IPS-18a (cell line): Measurements from ENCODE around the gene TRPV3.

ENCODE experiments used
- H3K27ac ChIP-seq: one replicate; pipeline ENCODE4 v1.5.1; 2013; ENCODE audit warnings: low read length
- H3K27me3 ChIP-seq: one replicate; pipeline ENCODE4 v1.6.1; 2013; ENCODE audit warnings: mild to moderate bottlenecking, low read length; ENCODE audit not compliant: control insufficient read depth, insufficient read depth
- H3K36me3 ChIP-seq: one replicate; pipeline ENCODE4 v1.6.1; 2013; ENCODE audit warnings: low read depth, low read length; ENCODE audit not compliant: control insufficient read depth
- H3K4me1 ChIP-seq: one replicate; pipeline ENCODE4 v1.6.1; 2013; ENCODE audit warnings: low read depth, low read length; ENCODE audit not compliant: control insufficient read depth
- H3K4me3 ChIP-seq: one replicate; pipeline ENCODE4 v1.5.1; 2013; ENCODE audit warnings: low read length
- H3K9ac ChIP-seq: one replicate; pipeline ENCODE4 v1.6.1; 2013; ENCODE audit warnings: mild to moderate bottlenecking, low read length, moderate library complexity
- H3K9me3 ChIP-seq: one replicate; pipeline ENCODE4 v1.6.1; 2013; ENCODE audit warnings: low read depth, low read length; ENCODE audit not compliant: control insufficient read depth

The TRPV3 gene

GRCh38 chr17:3543453-3543852, 14.2 kb downstream of the TRPV3 start:
- no peak overlapping the region for H3K9ac ChIP-seq
- H3K27me3 ChIP-seq = no peaks in the 10 kb centered on the region
- H3K4me3 ChIP-seq = no peak overlapping the region
- no peaks in the 10 kb centered on the region for H3K4me1 ChIP-seq
- H3K9me3 ChIP-seq = no peaks in the 10 kb centered on the region
- H3K36me3 ChIP-seq = no peaks in the 10 kb centered on the region
- H3K27ac ChIP-seq = no peak overlapping the region

- Histone ChIP-seq H3K36me3 (no peaks in the 10 kb centered on the region), H3K9me3 (no peaks in the 10 kb centered on the region), H3K9ac (no peak overlapping the region), H3K27ac (no peak overlapping the region), H3K27me3 (no peaks in the 10 kb centered on the region), H3K4me1 (no peaks in the 10 kb centered on the region), H3K4me3 (no peak overlapping the region)
These were observed 15.1 kb downstream of the TRPV3 start for GRCh38 chr17:3542410-3543088.

- H3K27ac ChIP-seq = no peak overlapping the region
- H3K4me1 ChIP-seq = peaks cover 4% of the 10 kb centered on the region
- no peaks in the 10 kb centered on the region for H3K27me3 ChIP-seq
- H3K9me3 ChIP-seq = no peaks in the 10 kb centered on the region
- no peaks in the 10 kb centered on the region for H3K36me3 ChIP-seq
- H3K9ac ChIP-seq = no peak overlapping the region
- H3K4me3 ChIP-seq = no peak overlapping the region
These were observed 17.6 kb downstream of the TRPV3 start for GRCh38 chr17:3539881-3540540.

GRCh38 chr17:3536716-3537115, 20.9 kb downstream of the TRPV3 start:
- Histone ChIP-seq H3K27ac (no peak overlapping the region), H3K36me3 (no peaks in the 10 kb centered on the region), H3K9me3 (no peaks in the 10 kb centered on the region), H3K4me1 (peaks cover 4% of the 10 kb centered on the region), H3K27me3 (no peaks in the 10 kb centered on the region), H3K9ac (no peak overlapping the region), H3K4me3 (no peak overlapping the region)

GRCh38 chr17:3535253-3535995, 22.2 kb downstream of the TRPV3 start:
- Histone ChIP-seq H3K27me3 (no peaks in the 10 kb centered on the region), H3K27ac (no peak overlapping the region), H3K9ac (peak overlapping the region; percentile 39), H3K4me3 (peak overlapping the region; percentile 66), H3K4me1 (peaks cover 4% of the 10 kb centered on the region), H3K9me3 (no peaks in the 10 kb centered on the region), H3K36me3 (no peaks in the 10 kb centered on the region)

- H3K27ac ChIP-seq = no peak overlapping the region
- H3K4me3 ChIP-seq = no peak overlapping the region
- peaks cover 7% of the 10 kb centered on the region for H3K4me1 ChIP-seq
- no peaks in the 10 kb centered on the region for H3K27me3 ChIP-seq
- H3K9me3 ChIP-seq = no peaks in the 10 kb centered on the region
- H3K36me3 ChIP-seq = no peaks in the 10 kb centered on the region
- H3K9ac ChIP-seq = no peak overlapping the region
These were observed 22.7 kb downstream of the TRPV3 start for GRCh38 chr17:3534881-3535252.

GRCh38 chr17:3533752-3534151, 23.9 kb downstream of the TRPV3 start:
- H3K9me3 ChIP-seq = no peaks in the 10 kb centered on the region
- no peaks in the 10 kb centered on the region for H3K27me3 ChIP-seq
- H3K4me3 ChIP-seq = no peak overlapping the region
- no peak overlapping the region for H3K27ac ChIP-seq
- peaks cover 9% of the 10 kb centered on the region for H3K4me1 ChIP-seq
- H3K36me3 ChIP-seq = no peaks in the 10 kb centered on the region
- no peak overlapping the region for H3K9ac ChIP-seq

- Histone ChIP-seq H3K4me1 (peaks cover 12% of the 10 kb centered on the region), H3K36me3 (no peaks in the 10 kb centered on the region), H3K27ac (no peak overlapping the region), H3K9me3 (no peaks in the 10 kb centered on the region), H3K27me3 (no peaks in the 10 kb centered on the region), H3K9ac (no peak overlapping the region), H3K4me3 (no peak overlapping the region)
These were observed 24.8 kb downstream of the TRPV3 start for GRCh38 chr17:3532859-3533142.

- Histone ChIP-seq H3K27me3 (no peaks in the 10 kb centered on the region), H3K4me1 (peaks cover 12% of the 10 kb centered on the region), H3K27ac (no peak overlapping the region), H3K9me3 (no peaks in the 10 kb centered on the region), H3K36me3 (no peaks in the 10 kb centered on the region), H3K4me3 (no peak overlapping the region), H3K9ac (no peak overlapping the region)
These were observed 25.3 kb downstream of the TRPV3 start for GRCh38 chr17:3532106-3532858.

GRCh38 chr17:3531266-3532101, 26.1 kb downstream of the TRPV3 start:
- Histone ChIP-seq H3K27ac (no peak overlapping the region), H3K9ac (no peak overlapping the region), H3K9me3 (no peaks in the 10 kb centered on the region), H3K4me1 (peaks cover 12% of the 10 kb centered on the region), H3K27me3 (no peaks in the 10 kb centered on the region), H3K36me3 (no peaks in the 10 kb centered on the region), H3K4me3 (no peak overlapping the region)
